GM12873 (cell line): Measurements from ENCODE around the gene TOP3A.
A peak's percentile ranks its signal among the peaks of the same experiment; 100 is the strongest.

Experiments
- CTCF ChIP-seq: IDR thresholded peaks from 2 replicates; pipeline ENCODE4 v1.5.1; 2012; ENCODE audit warnings: low read depth, mild to moderate bottlenecking, moderate library complexity, low read length, control low read depth; ENCODE audit not compliant: insufficient read depth; ENCODE audit errors: missing control alignments

TOP3A gene

GRCh38 chr17:18248300-18248731 is 66.5 kb downstream of the TOP3A start:
- TF ChIP-seq CTCF, result peak; percentile 77

- TF ChIP-seq CTCF, result no peak
These were observed 67.2 kb downstream of the TOP3A start for GRCh38 chr17:18247613-18248001.

- no peak for TF ChIP-seq CTCF
These were observed 67.7 kb downstream of the TOP3A start for GRCh38 chr17:18246880-18247612.

- no peak for TF ChIP-seq CTCF
These were observed 68.6 kb downstream of the TOP3A start for GRCh38 chr17:18246109-18246725.

- TF ChIP-seq CTCF, result no peak
These were observed 69.6 kb downstream of the TOP3A start for GRCh38 chr17:18245038-18245776.

GRCh38 chr17:18241229-18241871 is 73.4 kb downstream of the TOP3A start:
- no peak for TF ChIP-seq CTCF

GRCh38 chr17:18240449-18240848 is 74.3 kb downstream of the TOP3A start:
- TF ChIP-seq CTCF, result no peak
